GM19023 (cell line): ENCODE results near the gene NRROS.

Experiments used
- ATAC-seq: cut with Tn5 transposase; IDR thresholded peaks from one replicate; pipeline ENCODE4 v1.9.1; 2021; ENCODE audit warnings: mild to moderate bottlenecking, moderate library complexity; ENCODE audit not compliant: unreplicated experiment

NRROS gene

DNA sequence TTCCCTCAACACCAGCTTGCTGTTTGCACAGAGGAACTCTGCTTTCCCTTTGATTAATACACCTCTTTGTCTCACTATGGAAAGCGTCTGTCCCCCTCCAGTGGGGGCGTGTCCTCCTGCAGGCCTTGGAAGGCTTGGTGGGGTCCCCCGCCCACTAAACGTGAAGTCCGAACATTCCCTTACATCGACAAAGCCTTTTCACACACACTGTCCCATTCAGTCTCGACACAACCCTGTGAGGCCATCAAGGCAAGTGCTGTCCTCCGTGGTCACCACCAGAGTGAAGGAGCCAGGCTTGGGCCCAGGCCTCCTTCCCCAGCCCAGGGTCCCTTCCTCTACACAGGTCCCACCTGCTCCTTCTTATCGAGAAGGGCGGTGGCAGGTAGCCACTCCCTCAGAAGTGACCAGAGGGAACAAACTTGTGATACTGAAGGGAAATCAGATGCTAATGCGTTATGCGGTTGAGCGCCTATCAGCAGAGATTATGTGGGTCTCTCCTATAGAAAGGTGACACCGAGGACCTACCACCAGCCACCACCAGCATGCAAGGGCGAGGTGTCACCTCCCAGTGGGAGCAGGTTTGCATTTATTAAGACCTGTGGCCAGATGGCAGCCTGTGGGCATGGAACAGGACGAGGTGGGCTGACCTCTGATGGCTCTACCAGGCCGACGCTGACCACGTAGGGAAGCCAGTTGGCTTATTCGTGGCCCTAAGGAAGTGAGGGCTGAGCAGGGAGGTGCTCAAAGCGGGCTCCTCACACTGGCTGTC is 6.6 kb downstream of the NRROS start:
- ATAC-seq = no peak

DNA sequence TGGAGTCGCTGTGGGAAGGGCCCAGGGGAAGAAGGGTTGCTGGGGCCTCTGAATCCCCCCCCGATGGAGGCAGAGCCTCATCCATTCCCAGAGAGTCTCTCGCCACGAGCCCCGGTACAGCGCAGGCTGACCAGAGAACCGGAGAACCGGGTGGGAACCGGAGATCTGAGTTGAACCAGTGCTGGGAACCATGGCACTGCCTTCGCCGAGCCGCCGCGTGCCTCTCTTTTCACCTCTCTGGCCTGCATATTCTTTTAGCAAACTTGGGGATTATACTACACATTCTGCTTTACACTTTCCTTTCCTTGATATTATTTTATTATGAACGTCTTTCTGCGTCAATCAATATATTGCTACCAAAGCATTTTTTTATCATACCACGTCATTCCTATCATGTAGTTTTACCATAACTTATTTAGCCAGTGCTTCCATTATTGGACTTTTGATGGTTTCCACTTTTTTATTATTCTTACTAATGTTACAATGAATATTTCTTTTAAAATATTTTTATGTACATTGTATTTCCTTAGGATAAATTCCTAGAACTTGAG is 7.2 kb downstream of the NRROS start:
- ATAC-seq = no peak

DNA sequence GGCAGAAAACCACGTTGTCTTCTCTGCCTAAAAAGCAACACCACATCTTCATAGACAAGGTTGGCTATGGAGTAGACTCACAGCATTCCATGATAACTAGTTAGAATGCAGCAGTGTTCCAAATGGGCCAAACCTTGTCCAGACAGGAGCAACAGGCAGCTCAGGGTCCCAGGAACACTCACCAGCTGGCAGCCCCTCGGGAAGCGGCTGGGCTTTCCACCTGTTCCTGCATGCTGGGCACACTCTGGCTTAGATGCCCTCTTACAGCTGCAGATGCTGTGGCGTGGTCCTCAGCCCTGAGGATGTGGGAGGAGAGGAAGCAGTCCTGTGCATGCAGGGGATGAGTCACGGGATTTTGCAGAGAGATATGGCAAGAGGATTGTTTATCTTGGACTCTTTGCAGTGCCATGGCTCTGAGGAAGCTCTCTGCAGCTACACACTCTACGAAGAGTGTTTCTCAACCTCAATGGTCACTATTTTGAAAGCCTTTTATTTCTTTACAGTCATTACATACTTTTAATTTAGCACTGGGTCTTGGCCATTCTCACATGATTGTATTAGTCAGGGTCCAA is 11.3 kb downstream of the NRROS start:
- no peak for ATAC-seq

DNA sequence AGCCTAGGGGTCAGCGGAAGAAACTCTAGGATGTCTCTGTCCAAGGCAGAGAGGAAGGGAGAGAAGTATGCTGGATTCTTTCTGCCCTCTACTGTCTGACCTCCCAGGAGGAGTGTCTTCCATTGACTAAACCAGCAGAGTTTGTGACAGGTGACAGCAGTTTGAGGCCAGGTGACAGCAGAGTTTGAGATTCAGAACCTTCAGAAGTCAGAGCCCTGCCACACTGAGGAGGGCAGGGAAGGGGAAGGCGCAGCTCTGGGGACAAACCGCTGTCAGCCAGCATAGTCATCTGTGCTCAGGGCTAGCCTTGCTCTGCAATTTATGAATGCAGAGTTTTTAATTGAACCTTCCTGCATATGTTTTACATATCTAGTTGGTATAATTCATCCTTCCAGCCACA is 12.3 kb downstream of the NRROS start:
- ATAC-seq = no peak

DNA sequence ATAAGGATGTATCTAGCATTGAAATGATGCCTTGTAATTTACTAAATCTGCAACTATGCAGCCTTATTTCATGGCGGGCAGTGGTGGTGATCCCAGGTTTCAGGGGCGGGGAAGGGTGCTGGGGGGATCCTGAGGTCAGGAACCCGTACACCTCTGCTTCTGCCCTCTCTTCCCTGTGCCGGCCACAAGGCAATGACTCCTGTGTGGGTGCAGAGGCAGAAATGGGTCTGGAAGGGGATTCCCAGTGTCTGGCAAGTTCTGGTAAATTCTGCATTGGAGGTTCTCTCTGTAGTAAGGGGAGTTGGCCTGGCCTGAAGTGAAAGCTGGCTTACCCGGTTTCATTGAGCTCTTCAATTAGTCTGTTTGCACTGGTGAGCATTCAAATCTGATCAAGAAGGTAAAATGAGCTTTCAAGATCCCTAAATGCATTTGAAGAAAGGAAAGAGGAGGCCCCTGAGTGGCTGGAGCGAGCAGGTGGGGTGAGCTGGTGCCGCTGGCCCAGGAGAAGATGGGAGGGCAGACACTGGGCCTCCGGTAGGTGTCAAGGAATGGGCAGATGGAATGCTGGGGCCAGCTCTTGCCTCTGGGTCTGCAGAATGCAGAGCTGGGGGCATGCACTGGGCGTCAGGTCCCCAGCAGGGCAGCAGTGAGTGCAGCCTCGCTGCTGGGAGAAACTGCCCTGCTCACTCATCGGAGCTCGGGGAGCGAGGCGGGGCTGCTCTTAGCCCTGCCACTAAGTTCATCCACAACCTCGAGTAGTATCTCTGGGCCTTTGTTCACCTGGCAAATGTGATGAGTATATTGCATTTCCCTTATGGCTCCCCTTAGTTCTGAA is 13.7 kb downstream of the NRROS start:
- ATAC-seq = no peak

DNA sequence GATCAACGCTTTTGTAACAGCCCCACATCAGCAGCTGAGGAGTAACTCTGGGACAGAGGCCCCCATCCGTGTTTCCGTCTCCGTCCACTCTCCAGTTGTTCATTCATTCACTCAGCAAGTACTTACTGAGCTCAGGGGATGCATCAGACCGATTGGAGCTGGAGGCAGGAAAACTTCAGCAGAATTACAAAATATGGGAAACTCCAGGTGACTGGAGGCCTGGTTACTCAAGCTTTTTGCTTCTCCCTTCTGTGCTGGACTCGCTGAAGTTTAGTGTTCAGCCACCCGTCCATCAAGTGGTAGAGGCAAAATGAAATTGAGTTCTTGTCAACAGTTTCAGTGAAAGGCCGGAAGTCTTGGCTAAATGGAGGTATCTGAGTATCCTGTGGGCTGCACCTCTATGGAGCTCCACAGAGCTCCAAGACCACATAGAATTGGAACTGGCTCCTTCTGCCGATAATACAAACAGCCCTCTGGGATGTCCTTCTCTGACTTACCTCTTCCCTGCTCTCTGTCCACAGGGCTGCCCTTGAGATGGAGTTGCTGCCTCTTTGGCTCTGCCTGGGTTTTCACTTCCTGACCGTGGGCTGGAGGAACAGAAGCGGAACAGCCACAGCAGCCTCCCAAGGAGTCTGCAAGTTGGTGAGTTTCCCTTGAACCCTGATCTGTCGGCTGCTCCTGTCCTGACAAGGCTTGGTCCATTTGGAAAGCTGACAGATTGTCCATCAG is 14.7 kb downstream of the NRROS start:
- ATAC-seq = no peak

DNA sequence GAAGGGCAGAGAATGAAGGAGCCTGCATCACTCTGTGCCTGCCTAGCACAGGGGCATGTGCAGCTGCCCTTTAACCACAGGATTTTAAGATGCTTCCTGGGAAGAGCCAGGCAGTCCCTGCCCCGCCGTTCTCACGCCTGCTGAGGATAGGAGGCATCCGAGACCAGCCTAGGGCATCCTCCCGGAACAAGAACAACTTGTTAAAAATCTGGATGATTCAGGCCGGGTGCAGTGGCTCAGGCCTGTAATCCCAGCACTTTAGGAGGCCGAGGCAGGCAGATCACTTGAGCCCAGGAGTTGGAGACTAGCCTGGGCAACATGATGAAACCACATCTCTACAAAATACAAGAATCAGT is 15.2 kb downstream of the NRROS start:
- no peak for ATAC-seq

DNA sequence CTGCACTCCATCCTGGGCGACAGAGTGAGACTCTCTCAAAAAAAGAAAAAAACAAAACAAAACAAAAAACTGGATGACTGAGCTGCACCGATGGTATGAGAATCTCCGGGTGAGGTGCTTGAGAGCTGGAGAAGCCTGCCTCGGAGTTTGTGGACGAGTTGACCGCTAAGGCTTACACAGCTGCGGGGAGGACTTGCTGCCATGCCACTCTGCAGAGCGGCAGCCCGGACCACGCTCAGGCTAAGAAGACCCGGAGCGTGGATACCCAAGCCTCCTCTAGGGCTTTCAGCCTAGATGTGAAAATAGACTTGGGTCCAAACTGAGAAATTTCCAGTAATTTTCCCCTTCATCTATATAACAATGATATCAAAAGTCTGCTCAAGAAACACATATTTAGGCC is 16.0 kb downstream of the NRROS start:
- no peak for ATAC-seq

DNA sequence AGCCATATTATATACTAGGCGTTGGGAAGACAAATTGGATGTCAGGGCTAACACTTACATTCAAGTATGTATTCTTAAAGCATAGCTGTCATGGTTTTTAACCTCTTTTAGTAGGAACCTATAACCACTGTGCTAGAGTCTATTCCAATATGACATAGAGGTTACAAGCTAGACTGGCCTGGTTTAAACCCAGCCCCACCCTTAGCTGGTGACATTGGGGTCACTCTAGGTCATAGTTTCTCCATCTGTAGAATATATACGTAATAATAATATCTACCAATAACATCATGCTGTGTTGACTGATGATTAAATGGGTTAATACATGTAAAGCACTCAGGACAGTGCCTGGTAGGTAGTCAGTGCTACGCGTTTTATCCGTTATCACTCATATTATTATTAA is 16.7 kb downstream of the NRROS start:
- no peak for ATAC-seq

DNA sequence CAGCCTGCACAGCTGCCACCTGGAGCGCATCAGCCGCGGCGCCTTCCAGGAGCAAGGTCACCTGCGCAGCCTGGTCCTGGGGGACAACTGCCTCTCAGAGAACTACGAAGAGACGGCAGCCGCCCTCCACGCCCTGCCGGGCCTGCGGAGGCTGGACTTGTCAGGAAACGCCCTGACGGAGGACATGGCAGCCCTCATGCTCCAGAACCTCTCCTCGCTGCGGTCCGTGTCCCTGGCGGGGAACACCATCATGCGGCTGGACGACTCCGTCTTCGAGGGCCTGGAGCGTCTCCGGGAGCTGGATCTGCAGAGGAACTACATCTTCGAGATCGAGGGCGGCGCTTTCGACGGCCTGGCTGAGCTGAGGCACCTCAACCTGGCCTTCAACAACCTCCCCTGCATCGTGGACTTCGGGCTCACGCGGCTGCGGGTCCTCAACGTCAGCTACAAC is 20.4 kb downstream of the NRROS start:
- no peak for ATAC-seq

DNA sequence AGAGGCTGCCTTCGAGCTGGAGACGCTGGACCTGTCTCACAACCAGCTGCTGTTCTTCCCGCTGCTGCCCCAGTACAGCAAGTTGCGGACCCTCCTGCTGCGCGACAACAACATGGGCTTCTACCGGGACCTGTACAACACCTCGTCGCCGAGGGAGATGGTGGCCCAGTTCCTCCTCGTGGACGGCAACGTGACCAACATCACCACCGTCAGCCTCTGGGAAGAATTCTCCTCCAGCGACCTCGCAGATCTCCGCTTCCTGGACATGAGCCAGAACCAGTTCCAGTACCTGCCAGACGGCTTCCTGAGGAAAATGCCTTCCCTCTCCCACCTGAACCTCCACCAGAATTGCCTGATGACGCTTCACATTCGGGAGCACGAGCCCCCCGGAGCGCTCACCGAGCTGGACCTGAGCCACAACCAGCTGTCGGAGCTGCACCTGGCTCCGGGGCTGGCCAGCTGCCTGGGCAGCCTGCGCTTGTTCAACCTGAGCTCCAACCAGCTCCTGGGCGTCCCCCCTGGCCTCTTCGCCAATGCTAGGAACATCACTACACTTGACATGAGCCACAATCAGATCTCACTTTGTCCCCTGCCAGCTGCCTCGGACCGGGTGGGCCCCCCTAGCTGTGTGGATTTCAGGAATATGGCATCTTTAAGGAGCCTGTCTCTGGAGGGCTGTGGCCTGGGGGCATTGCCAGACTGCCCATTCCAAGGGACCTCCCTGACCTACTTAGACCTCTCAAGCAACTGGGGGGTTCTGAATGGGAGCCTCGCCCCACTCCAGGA is 21.1 kb downstream of the NRROS start:
- no peak for ATAC-seq

DNA sequence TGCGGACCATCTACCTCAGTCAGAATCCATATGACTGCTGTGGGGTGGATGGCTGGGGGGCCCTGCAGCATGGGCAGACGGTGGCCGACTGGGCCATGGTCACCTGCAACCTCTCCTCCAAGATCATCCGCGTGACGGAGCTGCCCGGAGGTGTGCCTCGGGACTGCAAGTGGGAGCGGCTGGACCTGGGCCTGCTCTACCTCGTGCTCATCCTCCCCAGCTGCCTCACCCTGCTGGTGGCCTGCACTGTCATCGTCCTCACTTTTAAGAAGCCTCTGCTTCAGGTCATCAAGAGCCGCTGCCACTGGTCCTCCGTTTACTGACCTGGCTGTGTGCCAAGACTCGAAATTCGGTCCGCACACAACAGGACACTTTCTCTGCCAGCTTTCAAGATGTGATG is 21.9 kb downstream of the NRROS start:
- ATAC-seq = no peak

DNA sequence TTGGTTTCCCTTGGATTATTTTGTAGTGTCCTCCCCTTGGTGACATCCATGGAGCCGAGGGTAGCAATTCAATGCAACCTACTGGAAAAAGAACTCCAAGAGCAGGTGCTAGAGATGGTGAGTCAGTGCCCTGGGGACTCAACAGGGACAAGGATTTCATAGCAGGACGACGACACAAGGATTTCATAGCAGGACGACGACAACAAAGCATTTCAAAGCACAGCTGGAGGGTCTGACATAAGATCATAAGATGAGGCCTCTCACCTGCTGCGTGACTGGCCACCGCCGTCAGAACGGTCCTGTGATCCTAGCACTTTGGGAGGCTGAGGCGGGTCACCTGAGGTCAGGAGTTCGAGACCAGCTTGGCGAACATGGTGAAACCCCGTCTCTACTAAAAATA is 22.5 kb downstream of the NRROS start:
- no peak for ATAC-seq

DNA sequence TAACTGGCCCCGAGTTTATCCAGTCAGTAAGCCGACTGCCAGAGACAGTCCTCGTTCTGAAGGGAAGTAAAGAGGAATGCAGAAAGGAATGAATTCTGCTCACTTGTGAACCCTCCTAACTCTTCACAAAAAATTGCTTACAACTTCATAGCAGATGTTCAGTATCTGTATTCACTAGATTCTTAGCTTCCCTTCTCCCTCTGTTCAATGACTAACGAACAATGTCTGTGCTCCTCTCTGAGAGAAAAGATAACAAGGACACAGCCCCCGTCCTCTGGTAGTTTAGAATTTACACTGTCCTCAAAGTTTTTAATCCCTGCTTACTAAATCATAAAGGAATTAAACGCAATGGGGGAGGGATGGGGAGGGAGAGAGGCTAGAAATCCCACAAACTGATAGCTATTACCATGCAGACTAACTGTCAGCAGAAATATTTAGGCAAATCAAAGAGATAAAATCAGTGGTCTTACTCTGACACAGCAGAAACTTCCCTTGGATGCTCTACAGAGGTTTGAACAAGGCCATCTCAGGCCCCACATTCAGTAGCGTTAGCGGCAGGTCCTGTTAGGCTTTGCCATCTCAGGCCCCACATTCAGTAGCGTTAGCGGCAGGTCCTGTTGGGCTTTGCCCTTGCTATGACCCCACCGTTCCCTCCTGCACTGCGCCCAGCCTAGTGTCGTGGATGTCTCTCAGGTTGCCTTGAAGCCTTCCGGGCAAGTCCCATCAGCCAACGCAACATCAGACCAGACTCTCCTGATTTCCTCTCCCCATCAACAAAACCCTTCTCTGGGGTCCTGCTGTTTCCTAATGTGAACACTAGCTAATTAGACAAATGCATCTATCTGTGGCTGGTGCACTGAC is 23.4 kb downstream of the NRROS start:
- no peak for ATAC-seq

DNA sequence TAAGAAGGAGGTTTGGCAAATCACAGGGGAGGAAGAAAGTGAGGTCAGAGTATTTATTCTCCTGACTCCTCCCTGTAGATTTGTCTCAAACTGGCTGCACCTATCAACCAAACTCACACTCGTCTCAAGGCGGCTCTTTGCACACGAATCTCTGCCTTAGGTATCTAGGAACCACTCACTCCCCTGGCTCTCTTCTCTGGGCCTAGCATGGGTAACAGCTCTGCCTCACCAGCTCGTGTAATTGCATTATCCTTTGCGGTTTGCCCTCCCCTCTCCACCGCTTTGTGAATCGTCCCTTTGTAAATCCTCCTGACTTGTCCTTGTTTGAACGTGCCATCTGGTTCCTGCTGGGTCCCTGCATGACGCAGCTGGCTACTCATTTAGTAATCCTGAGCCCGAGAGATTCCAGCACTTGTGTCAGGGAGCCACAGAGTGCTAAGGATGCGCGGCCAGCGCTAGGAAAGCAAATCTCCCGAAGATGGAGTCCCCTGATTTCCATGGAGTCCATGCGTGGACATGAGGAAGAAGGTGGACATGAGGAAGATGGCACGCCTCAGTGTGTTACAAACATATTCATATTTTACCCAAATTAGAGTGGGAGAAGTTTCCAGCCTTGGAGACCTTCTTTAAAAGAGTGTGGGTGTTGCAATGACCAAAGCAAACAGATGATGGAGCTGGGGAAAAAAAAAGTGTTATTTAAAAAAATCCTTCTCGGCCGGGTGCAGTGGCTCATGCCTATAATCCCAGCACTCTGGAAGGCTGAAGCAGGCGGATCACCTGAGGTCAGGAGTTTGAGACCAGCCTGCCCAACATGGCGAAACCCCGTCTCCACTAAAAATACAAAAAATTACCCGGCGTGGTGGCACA is 26.7 kb downstream of the NRROS start:
- no peak for ATAC-seq

DNA sequence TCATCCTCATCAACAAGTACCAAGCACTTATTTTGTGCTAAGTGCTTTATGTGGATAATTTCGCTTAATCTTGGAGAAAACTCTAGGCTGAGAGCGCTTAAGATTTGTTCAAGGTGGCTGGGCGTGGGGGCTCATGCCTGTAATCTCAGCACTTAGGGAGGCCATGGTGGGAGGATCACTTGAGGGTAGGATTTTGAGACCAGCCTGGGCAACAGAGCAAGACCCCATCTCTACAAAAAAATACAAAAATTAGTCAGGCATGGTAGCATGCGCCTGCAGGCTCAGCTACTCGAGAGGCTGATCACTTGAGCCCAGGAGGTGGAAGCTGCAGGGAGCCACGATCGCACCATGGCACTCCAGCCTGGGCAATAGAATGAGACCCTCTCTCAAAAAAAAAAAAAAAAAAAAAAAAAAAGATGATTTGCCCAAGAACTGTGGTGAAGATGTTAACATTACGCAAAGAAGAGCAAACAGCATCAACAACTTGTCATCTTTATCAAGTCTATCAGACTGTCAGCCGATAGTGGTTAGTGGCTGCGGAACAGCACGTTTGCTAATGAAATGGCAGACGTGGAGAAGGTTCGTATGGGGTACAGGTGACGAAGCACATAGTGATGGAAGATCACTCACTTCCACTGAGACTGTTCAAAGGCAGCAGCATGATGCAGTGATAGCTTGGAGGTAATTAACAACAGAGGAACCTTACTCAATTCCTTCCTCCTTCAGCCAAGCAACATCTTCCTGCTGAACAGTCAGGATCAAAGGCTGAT is 27.7 kb downstream of the NRROS start:
- no peak for ATAC-seq

DNA sequence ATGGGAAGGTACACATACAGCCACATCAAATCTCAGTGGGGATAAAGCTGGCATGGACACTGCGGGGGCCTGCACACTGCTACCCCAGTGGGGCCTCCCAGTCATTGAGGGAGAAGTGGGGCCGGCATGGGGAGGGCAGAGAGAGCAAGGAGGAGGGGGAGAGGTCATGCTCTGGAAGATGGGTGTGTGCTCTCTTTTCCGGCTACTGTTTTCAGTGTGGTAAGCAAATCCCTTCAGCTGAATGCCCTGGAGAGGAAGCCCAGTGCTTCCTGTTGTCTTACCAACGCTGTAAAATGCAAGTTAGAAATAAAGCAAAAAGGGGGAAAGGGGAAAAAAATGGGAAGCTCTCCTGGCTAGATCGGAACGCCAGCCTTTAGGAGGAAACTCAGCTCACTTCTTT is 30.8 kb downstream of the NRROS start:
- no peak for ATAC-seq

DNA sequence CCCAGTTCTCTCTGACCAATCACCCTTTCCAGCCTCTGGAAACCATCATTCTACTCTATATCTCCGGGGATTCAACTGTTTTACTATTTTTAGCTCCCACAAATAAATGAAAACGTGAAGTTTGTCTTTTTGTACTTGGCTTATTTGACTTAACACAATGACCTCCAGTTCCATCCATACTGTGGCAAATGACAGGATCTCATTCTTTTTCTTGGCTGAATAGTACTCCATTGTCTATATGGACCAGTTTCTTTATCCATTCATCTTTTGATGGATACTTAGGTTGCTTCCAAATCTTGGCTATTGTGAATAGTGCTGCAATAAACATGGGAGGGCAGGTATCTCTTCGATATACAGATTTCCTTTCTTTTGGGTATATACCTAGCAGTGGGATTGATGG is 34.1 kb downstream of the NRROS start:
- no peak for ATAC-seq
